ENCODE data around the gene GRID2. TPM values are rescaled to one million over a fixed set of nuclear protein-coding genes. Genes with fewer than 3 reads are reported as not detected.

GRID2 gene
- total RNA-seq, 2 experiments from 2014 or later, result not detected

DNA sequence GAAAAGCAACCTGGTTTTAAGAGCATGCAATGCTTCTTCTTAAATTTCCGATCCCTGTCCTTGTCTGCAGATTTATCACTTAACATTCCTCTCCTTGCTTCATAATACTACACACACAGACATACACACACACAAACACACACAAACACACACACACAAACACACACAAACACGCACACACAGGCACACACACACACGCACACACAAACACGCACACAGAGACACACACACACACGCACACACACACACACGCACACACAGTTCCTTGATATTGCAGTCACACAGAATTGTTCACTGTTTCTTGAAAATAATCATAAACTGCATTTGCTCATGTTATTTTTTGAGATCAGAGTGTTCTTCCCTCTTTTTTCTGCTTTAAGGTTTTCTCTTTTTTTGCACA is 1066.5 kb downstream of the GRID2 start:
- ChIA-PET POLR2A (no interaction called here), CTCF (no interaction called here)
- no peak overlapping the region for H3K4me3 Mint-ChIP-seq
- DNase-seq, result no peak
- no peak overlapping the region for H3K27ac Mint-ChIP-seq
- H3K9me3 Mint-ChIP-seq (ENCODE audit: low read depth), result peaks cover 6% of the 10 kb centered on the region
- intact Hi-C loops (cut with DNase I, micrococcal nuclease), result loop anchor here in 1 of 2 experiments (5.0 kb wide), 1 partner anchor 1523 kb away; no protein-coding TSS in a partner anchor
- H3K36me3 Mint-ChIP-seq (ENCODE audit: low read depth), result no peaks in the 10 kb centered on the region
- no peaks in the 10 kb centered on the region for H3K4me1 Mint-ChIP-seq
- H3K27me3 Mint-ChIP-seq, result no peaks in the 10 kb centered on the region
- no peak for ATAC-seq

- Mint-ChIP-seq H3K27ac (no peak overlapping the region), H3K9me3 (ENCODE audit: low read depth) (peaks cover 3% of the 10 kb centered on the region), H3K27me3 (no peaks in the 10 kb centered on the region), H3K36me3 (ENCODE audit: low read depth) (no peaks in the 10 kb centered on the region), H3K4me1 (no peaks in the 10 kb centered on the region), H3K4me3 (no peak overlapping the region)
- no peak for DNase-seq
- ChIA-PET POLR2A (no interaction called here), CTCF (interaction anchor here (0.9 kb wide), 1 partner anchor 15 kb away, joined by 3 read pairs; no protein-coding TSS in a partner anchor)
- no peak for ATAC-seq
- intact Hi-C loops (cut with DNase I, micrococcal nuclease), result loop anchor here in 1 of 2 experiments (5.0 kb wide), 1 partner anchor 1527 kb away; no protein-coding TSS in a partner anchor
Measured at GRCh38 chr4:93373893-93374860, 1070.4 kb downstream of the GRID2 start.

DNA sequence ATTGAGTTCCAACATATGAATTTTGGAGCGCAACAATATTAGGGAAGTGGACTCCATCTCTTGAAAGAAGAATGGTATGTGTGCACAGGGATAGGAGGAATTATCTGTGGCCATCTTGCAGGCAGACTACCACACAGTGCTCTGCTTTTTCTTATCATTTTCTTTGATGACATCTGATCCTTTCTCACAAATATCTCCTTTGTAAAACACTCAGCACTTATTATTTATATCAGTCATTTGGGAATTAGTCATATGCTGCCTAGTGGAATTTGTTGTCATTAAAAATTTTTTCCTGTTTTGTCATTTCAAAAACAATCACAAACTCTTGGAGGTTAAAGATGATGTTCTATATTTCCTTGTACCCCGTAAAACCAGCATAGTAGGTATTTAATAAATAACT is 1080.5 kb downstream of the GRID2 start:
- H3K27me3 Mint-ChIP-seq, result no peaks in the 10 kb centered on the region
- intact Hi-C loops (cut with DNase I, micrococcal nuclease), result no loop called here
- no peaks in the 10 kb centered on the region for H3K36me3 Mint-ChIP-seq (ENCODE audit: low read depth)
- H3K4me1 Mint-ChIP-seq, result no peaks in the 10 kb centered on the region
- no peak overlapping the region for H3K4me3 Mint-ChIP-seq
- peaks cover 2% of the 10 kb centered on the region for H3K9me3 Mint-ChIP-seq (ENCODE audit: low read depth)
- DNase-seq (no peak), ATAC-seq (no peak)
- H3K27ac Mint-ChIP-seq, result no peak overlapping the region
- POLR2A ChIA-PET, result no interaction called here
- CTCF ChIA-PET, result no interaction called here

DNA sequence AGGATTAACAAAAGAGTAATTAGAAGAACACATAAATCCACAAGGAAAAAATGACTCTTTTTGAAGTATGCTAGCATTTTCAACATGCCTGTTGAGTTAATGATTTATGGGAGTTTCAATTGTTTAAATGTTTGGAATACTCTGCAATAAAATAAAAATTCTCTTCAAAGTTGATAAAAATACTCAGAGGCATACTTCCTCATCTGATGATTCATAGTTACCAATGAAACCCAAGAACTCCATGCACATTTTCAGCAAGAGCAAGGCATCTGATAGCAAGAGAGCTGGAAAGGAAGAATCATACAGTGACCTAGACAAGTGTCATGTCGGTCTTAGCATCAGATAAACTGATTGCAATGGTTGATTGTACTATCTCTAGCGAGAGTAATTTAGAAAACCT is 1081.1 kb downstream of the GRID2 start:
- Mint-ChIP-seq H3K4me1 (no peaks in the 10 kb centered on the region), H3K36me3 (ENCODE audit: low read depth) (no peaks in the 10 kb centered on the region), H3K27me3 (no peaks in the 10 kb centered on the region), H3K27ac (no peak overlapping the region), H3K4me3 (no peak overlapping the region), H3K9me3 (ENCODE audit: low read depth) (peaks cover 2% of the 10 kb centered on the region)
- no peak for ATAC-seq
- CTCF ChIA-PET, result no interaction called here
- intact Hi-C loops (cut with DNase I, micrococcal nuclease), result no loop called here
- no peak for DNase-seq
- POLR2A ChIA-PET, result no interaction called here

DNA sequence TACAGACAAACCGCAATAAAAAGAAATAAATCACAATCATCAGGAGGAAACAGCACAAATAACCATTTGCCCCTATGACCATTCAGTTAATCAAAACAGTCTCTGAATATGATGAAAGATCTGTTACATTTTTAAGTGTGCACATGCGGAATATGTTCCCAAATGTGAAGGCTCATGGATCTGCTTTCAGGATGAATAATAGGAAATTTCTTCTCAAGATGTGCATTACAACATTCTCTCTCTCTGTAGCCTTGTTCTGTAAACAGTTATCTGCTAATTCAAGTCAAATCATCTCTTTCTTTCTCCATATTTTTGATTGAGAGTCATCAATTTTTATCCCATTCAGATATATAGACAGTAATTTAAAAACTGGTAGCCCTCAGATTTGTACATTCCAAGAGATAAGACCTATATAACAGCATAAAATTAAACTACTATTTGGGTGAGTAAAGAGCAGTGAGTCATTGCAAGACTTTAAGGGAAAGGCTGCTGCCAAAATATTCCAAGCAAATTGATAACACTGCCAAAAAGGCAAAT is 1090.8 kb downstream of the GRID2 start:
- no peak for ATAC-seq
- Mint-ChIP-seq H3K36me3 (ENCODE audit: low read depth) (no peaks in the 10 kb centered on the region), H3K27me3 (no peaks in the 10 kb centered on the region), H3K27ac (no peak overlapping the region), H3K4me1 (no peaks in the 10 kb centered on the region), H3K9me3 (ENCODE audit: low read depth) (no peaks in the 10 kb centered on the region), H3K4me3 (no peak overlapping the region)
- no peak for DNase-seq
- ChIA-PET CTCF (interaction anchor here (1.0 kb wide), 1 partner anchor 17 kb away, joined by 3 read pairs; no protein-coding TSS in a partner anchor), POLR2A (no interaction called here)
- intact Hi-C loops (cut with DNase I, micrococcal nuclease), result no loop called here

- Mint-ChIP-seq H3K36me3 (ENCODE audit: low read depth) (no peaks in the 10 kb centered on the region), H3K27me3 (no peaks in the 10 kb centered on the region), H3K9me3 (ENCODE audit: low read depth) (no peaks in the 10 kb centered on the region), H3K27ac (no peak overlapping the region), H3K4me1 (no peaks in the 10 kb centered on the region), H3K4me3 (no peak overlapping the region)
- ChIA-PET CTCF (no interaction called here), POLR2A (no interaction called here)
- intact Hi-C loops (cut with DNase I, micrococcal nuclease), result no loop called here
- no peak for ATAC-seq
- no peak for DNase-seq
Measured at GRCh38 chr4:93396272-93396671, 1092.5 kb downstream of the GRID2 start.

- CTCF ChIA-PET, result no interaction called here
Measured at GRCh38 chr4:93403571-93403970, 1099.8 kb downstream of the GRID2 start.

GRCh38 chr4:93407493-93408275 is 1103.9 kb downstream of the GRID2 start:
- Mint-ChIP-seq H3K27me3 (no peaks in the 10 kb centered on the region), H3K9me3 (ENCODE audit: low read depth) (peaks cover under 1% of the 10 kb centered on the region), H3K4me3 (no peak overlapping the region), H3K27ac (no peak overlapping the region), H3K36me3 (ENCODE audit: low read depth) (no peaks in the 10 kb centered on the region), H3K4me1 (no peaks in the 10 kb centered on the region)
- CTCF ChIA-PET, result no interaction called here
- ATAC-seq (no peak), DNase-seq (no peak)
- intact Hi-C loops (cut with DNase I, micrococcal nuclease), result no loop called here
- POLR2A ChIA-PET, result no interaction called here

More at GRCh38 chr4:93403571-93403970, 1099.8 kb downstream of the GRID2 start:
- H3K9me3 Mint-ChIP-seq (ENCODE audit: low read depth), result no peaks in the 10 kb centered on the region
- ATAC-seq (no peak), DNase-seq (no peak)
- no peak overlapping the region for H3K27ac Mint-ChIP-seq
- POLR2A ChIA-PET, result no interaction called here
- no peaks in the 10 kb centered on the region for H3K27me3 Mint-ChIP-seq
- no peak overlapping the region for H3K4me3 Mint-ChIP-seq
- no peaks in the 10 kb centered on the region for H3K36me3 Mint-ChIP-seq (ENCODE audit: low read depth)
- no peaks in the 10 kb centered on the region for H3K4me1 Mint-ChIP-seq
- intact Hi-C loops (cut with DNase I, micrococcal nuclease), result no loop called here

DNA sequence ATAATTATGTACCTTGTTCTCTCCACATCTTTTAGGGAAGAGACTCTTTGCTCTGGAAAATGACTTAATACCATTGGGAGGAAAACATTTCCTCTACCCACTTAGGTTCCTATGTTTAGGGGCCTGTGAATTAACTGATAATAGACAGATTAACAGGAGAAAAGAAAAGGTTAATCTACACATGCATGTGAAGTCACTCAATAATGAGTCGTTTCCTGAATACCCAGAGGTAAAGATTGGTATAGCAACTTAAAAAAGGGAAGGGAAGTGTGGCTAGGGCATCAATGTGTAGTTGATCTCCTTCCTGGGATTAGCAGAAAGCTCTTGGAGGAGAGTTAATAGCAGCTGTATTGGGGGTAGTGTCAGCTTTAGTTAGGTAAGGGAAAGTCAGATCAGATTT is 1105.3 kb downstream of the GRID2 start:
- Mint-ChIP-seq H3K9me3 (ENCODE audit: low read depth) (peaks cover 3% of the 10 kb centered on the region), H3K36me3 (ENCODE audit: low read depth) (no peaks in the 10 kb centered on the region), H3K4me3 (no peak overlapping the region), H3K27me3 (no peaks in the 10 kb centered on the region), H3K4me1 (no peaks in the 10 kb centered on the region), H3K27ac (no peak overlapping the region)
- POLR2A ChIA-PET, result no interaction called here
- DNase-seq (no peak), ATAC-seq (no peak)
- intact Hi-C loops (cut with DNase I, micrococcal nuclease), result no loop called here
- CTCF ChIA-PET, result no interaction called here

DNA sequence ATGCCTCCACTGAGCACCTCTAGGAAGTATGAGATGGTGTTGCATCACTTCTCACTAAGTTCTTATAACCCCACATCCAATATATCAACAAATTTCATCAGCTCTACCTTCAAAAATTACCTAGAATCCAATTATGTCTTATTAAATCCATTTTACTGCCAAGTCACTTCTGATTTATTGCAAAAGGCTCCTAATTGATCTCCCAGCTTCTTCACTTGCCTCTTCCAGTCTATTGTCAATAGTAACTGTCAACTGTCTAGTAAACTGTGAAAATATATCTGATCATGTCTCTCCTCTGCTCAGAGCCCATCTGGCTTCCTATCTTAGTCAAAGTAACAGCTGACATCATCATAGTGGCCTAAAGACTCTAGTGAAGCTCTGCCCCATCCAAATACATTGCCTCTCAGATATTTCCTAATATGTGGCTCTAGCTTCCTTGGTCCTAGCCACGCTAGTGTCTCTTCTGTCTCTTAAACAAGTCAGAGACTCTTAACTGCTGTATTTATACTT is 1110.3 kb downstream of the GRID2 start:
- peaks cover 3% of the 10 kb centered on the region for H3K9me3 Mint-ChIP-seq (ENCODE audit: low read depth)
- POLR2A ChIA-PET, result no interaction called here
- H3K4me3 Mint-ChIP-seq, result no peak overlapping the region
- no peaks in the 10 kb centered on the region for H3K4me1 Mint-ChIP-seq
- ATAC-seq (no peak), DNase-seq (no peak)
- H3K36me3 Mint-ChIP-seq (ENCODE audit: low read depth), result no peaks in the 10 kb centered on the region
- no peak overlapping the region for H3K27ac Mint-ChIP-seq
- CTCF ChIA-PET, result interaction anchor here (0.9 kb wide), 1 partner anchor 8 kb away, joined by 3 read pairs; no protein-coding TSS in a partner anchor
- H3K27me3 Mint-ChIP-seq, result no peaks in the 10 kb centered on the region
- intact Hi-C loops (cut with DNase I, micrococcal nuclease), result no loop called here

- ChIA-PET CTCF (no interaction called here), POLR2A (no interaction called here)
- Mint-ChIP-seq H3K36me3 (ENCODE audit: low read depth) (no peaks in the 10 kb centered on the region), H3K9me3 (ENCODE audit: low read depth) (peaks cover 3% of the 10 kb centered on the region), H3K4me1 (no peaks in the 10 kb centered on the region), H3K27me3 (no peaks in the 10 kb centered on the region), H3K4me3 (no peak overlapping the region), H3K27ac (no peak overlapping the region)
- intact Hi-C loops (cut with DNase I, micrococcal nuclease), result no loop called here
- no peak for ATAC-seq
- no peak for DNase-seq
Measured at GRCh38 chr4:93416344-93417128, 1112.8 kb downstream of the GRID2 start.

All from activated CD4-positive, alpha-beta T cell treated with anti-CD3 and anti-CD28 coated beads for 36 hours (primary cell).